ENCODE data around the gene C4orf50.
"Not testable (repeated sequence)": the region's sequence is repeated elsewhere in the genome, so short reads cannot be mapped to it uniquely, and the experiment has no call there.

C4orf50 gene

DNA sequence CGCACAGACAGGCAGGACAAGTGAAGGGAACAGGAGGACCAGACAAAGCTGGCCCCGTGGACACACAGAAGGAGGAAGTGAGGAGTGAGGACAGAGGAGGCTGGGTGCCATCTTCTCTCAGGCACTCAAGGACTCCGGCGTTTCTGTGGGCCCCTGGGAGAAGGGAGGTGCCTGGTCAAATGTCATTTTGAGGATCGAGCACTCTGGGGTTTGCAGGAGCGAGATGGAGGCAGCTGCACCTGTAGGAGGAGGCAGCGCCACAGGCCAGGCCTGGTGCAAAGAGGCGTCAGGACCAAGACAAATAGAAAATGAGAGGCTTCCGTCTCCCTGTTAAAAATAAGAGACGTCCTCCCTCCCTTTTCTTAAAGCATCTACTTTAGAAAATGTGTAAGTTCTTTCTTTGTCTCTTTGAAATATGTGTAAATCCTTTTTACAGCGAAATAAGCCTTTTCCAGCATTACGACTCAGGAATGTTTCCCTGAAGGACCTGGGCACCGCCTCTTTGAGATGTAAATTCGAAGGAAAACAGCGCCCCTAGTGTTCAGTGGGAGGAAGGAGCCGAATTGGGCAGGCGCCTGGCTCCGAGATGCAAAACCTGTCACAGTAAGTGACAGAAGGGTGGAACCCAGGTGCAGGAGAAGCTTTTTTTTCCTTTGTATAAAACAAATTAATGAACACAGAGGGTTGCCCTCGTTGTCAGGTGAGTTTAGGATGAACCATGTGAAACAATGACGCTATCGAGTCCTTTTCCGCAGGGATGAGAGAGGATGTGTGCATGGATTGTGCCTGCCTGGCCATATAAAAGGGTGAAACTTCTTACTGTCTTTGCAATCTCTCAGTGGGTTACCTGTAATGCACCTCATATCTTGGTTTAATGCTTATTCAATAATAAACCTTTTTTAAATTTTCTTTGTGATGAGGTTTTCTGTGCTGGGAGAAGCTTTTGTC is 1.4 kb upstream of the C4orf50 start:
- in situ Hi-C loops (cut with MboI; ENCODE audit: low sequenced_read_pairs), result no loop called here

DNA sequence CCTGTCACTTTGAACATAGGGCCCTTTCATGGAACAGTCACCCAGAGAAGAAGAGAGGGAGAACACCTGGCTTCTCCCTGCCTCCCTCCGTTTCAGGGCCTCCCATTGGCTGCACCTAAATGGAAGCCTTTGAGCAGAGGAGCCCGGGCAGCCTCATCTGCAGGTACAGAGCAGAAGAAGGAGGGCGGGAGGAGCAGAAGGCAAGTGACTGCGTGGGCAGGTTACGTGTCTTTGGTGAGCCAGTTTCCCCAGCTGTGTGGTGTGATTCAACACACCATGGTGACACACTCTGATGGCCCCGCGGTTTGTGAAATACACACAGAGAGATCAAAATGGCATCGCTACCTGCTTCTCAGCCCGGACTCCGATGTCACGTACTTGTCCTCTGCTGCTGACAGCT is 431 bp downstream of the C4orf50 start:
- in situ Hi-C loops (cut with MboI; ENCODE audit: low sequenced_read_pairs), result no loop called here

DNA sequence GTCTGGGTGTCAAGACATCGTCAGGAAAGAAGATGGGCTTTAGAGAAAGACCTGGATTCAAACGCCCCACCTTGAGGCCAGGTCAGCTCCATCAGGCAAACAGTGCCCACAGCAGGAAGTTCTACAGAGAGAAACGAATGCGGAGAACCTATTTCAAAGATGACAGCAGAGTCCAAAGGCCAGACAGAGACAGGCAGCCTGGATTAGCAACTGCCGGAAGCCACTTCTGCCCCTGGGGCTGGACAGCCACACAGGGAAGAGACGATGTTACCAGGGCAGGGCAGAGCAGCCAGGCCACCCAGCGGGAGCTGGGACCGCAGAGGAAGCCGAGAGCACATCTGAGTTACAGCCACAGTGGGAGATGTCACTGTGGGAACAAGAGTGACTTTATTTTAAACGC is 1.2 kb downstream of the C4orf50 start:
- in situ Hi-C loops (cut with MboI; ENCODE audit: low sequenced_read_pairs), result no loop called here

DNA sequence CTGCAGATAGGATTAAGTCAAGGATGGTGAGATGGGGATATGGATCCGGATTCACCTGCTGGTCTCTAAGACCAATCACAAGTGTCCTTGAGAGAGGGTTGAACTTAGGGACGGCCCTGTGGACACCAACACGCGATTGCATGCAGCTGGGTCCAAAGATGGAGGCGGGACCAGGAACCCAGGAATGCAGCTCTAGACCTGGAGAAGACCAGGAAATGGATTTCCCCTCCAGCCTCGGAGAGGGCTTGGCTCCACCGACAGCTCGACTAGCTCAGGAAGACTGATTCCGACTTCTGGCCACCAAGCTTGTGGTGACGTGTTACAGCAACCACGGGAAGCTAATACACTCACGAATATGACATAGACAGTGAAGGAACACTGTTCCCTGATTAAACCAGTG is 4.7 kb downstream of the C4orf50 start:
- in situ Hi-C loops (cut with MboI; ENCODE audit: low sequenced_read_pairs), result no loop called here

DNA sequence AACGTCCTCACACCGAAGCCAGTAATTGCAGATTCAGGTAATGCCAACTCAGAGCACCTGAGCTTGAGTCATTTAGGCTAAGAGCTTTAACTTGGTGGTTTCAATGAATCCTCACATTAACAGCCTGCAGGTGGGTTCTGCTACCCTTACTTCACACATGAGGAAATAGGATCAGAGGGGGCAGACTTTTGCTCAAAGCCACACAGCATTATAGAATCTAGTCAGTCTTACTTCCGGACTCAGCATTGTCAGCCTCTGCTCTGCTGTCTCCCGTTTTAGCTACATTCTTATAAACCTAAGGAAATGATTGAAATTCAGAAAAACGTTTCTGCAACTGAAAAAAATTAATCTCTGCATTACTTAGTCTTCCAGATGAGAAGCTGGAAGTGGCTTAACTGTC is 6.0 kb downstream of the C4orf50 start:
- in situ Hi-C loops (cut with MboI; ENCODE audit: low sequenced_read_pairs), result no loop called here

DNA sequence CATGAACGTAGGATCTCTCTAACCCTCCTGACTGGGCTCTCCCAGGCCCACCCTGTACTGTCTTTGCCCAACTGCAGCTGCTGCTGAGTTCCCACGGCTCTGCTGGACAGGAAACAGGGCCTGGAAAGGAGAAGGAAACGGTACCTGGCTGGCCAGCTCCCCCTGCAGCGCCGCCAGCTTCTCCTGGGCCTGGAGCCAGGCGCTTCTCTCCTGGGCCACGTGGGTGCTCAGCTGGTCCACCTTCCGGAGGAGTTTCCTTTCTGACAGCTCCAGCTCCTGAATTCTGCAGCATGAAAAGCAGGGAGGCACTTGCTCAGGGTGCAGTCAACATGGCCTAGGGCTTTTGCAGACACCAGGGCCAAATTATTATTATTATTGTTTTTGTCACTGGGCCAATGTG is 6.5 kb downstream of the C4orf50 start:
- in situ Hi-C loops (cut with MboI; ENCODE audit: low sequenced_read_pairs), result no loop called here

DNA sequence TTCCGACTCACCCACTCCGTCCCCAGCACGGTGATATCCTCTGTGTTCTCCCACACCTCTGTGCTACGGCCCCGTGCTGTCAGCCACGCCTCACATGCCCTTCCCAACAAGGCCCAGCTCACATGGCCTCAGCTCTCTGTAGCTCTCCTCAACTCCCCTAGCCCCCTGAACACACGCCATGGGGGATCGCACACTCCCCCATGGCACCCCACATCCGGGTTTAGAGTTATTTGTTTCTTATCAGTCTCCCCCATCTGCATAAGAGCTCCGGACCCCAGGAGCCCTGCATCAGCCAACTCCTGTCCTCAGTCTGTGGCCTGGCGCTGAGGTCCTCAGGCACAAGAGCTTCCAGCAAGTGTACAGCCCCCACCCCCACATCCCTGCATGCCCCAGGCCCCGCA is 7.0 kb downstream of the C4orf50 start:
- in situ Hi-C loops (cut with MboI; ENCODE audit: low sequenced_read_pairs), result no loop called here

DNA sequence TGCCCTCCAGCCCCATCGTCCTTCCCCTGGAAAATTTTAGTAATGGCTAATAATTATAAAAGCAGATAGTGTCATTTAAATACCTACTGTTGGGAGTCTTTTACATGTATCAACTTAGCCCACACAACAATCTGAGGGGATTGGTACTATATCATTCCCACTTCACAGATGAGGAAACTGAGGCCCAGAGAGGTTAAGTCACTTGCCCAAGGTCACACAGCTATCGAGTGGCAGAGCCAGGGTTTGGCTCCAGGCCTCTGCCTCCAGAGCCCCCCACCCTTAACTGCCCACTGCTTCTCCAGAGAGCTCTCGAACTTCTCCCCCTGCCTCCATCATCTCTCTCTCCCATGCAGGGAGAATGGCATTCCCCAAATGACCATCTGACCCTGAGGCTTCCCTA is 7.4 kb downstream of the C4orf50 start:
- in situ Hi-C loops (cut with MboI; ENCODE audit: low sequenced_read_pairs), result no loop called here

DNA sequence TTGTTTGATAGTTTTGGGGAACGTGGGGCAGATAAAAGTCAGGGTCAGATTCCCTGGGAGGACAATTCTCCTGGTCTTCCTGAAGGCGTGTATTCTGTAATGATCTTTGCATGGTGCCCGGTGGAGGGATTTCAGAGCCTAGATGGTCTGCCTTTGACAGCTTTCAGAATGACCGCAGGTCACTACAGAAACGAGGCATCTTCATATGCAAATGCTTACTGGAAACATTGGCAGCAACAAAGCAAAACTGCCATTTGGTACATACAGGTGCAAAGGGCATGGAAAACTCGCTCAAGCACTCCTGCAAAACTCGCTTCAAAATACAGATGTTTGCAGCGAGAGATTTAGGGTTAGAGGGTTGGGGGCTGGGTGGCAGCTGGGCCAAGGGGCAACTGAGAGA is 8.8 kb downstream of the C4orf50 start:
- in situ Hi-C loops (cut with MboI; ENCODE audit: low sequenced_read_pairs), result no loop called here

DNA sequence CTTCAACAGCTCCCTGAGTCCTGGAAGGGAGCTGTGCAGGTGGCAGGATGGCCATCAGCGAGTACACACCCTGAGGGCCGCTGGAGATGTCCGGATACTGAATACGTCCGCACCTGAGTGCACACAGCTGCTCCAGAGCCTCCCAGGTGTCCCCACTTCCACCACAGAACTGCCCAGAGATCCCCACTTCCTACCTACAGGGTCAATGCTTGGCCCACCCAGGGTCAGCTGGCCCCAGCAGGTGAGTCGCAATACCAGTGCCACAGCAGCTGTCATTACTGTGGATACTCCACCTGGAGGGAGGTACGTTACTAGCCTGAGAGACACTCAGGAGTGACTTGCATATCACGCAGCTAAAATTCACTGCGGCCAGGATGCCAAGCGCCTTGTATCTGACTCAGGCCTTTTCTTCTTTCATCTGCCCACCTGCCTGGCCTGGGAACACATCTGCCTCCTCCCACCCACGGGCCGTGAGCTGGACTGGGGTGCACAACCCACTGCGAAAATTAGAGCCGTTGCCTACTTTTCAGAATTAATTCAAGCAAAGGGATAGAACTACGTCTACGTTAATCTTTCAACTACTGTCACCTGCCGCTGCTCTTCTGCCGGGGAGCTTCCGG is 9.4 kb downstream of the C4orf50 start:
- in situ Hi-C loops (cut with MboI; ENCODE audit: low sequenced_read_pairs), result no loop called here

DNA sequence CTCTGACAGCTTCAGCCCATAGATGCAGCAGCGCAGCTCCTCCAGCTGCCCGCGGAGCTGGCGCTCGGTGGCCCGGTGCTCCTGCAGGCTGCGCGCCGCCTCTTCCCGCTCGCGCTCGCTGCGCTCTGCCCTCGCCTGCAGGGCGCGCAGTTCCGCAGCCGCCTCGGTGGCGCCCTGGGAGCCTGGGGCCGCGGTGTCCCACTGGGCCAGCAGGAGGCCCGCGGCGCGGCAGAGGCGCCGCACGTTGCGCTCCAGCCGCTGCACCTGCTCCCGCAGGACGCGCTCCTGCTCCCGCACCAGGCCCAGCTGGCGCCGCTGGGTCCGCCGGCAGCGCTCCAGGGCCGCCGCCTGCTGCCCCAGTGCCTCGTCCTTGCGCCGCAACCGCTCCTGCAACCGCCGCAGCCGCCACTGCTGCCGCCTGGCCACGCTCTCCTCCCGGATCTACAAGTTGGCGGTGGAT is 10.1 kb downstream of the C4orf50 start:
- in situ Hi-C loops (cut with MboI; ENCODE audit: low sequenced_read_pairs), result no loop called here

DNA sequence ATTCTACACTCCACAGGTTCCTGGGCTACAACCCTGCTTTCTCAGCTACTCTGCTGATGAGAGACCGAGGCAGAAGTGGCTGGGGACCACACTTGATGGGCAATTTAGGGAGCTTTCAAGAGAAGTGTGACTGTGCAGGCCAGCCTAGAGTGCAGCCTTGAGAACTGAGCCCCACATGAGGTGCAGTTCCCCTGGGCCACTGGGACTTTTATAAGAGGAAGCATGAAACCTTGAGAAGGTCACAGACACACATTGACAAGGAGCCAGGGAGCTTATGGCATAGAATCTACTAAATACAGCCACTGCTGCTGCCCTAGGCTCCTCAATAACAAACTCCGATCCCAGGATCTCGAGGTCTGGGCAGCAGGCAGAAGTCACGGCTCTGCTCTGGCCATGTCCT is 13.1 kb downstream of the C4orf50 start:
- in situ Hi-C loops (cut with MboI; ENCODE audit: low sequenced_read_pairs), result no loop called here

DNA sequence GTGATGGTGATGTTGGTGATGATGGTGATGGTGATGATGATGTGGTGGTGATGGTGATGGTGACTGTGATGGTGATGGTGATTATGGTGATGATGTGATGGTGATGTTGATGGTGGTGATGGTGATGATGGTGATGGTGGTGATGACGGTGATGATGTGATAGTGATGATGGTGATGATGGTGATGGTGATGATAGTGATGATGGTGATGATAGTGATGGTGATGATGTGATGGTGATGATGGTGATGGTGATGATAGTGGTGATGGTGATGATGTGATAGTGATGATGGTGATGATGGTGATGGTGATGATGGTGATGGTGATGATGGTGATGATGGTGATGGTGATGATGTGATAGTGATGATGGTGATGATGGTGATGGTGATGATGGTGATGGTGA is 14.7 kb downstream of the C4orf50 start:
- in situ Hi-C loops (cut with MboI; ENCODE audit: low sequenced_read_pairs), result not testable (repeated sequence)

DNA sequence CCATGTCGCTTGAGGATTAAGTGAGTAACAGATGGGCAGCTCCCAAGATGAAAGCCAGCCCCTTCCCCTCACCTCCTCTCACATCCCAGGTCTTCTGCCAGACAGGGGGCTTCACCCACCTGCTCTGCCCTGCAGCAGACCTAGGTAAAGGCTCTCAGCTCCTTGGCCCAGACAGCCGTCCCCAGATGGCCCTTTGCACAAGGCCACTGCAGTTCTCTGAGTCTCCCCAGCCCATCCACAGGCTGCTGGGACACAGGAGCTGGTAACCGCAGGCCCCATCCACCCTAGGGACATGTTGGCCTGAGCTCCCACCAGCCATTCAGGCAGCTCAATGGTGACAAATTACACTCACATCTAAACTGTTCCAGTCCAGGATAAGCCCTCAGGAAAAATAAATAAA is 15.3 kb downstream of the C4orf50 start:
- in situ Hi-C loops (cut with MboI; ENCODE audit: low sequenced_read_pairs), result no loop called here

DNA sequence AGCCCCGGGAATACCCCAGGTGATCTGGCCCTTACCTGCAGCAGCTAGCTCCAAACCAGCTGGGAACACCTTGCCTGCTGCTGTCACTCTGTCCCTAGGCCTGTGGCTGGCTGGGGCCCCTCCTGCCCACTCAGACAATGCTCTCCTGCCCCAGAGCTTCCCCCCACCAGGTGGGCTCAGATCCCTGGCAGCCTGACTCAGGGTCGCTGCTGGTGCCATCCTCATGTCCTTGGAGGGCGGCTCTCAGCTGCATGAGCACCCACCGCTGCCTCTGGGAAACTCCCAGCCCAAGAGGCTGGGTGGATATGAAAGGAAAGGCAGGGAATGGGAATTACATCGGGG is 15.8 kb downstream of the C4orf50 start:
- in situ Hi-C loops (cut with MboI; ENCODE audit: low sequenced_read_pairs), result no loop called here

DNA sequence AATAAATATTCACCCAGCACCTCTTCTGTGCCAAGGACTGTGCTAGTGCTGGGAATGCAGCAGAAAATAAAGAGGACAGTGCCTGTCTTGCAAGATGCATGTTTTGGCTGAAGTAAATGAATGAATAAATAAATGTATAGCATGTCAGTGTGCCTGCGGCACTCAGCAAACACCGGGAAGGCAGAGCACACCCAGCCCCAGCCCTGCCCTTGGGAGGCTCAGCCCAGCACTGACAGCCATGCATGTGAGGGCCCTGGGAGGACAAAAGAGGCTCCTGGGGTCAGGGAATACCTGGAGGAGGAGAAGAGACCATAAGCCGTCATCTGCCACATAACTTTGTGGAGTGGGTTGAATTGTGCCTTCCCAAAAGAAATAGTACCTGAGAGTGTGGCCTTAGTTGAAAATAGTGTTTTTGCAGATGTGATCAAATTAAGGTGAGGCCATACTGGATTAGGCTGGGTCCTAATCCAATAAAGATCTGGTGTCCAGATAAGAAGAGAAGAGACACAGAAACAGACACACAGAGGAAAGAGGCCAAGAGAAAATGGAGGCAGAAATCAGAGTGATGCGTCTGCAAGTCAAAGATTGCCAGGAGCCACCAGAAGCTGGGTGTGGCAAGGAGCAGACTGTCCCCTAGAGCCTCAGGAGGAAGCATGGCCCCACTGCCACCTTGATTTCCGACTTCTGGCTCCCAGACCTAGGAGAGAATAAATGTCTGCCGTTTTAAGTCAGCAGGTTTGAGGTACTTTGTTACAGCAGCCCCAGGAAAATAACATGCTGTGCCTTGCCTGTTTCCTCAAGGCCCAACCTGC is 16.3 kb downstream of the C4orf50 start:
- in situ Hi-C loops (cut with MboI; ENCODE audit: low sequenced_read_pairs), result no loop called here

DNA sequence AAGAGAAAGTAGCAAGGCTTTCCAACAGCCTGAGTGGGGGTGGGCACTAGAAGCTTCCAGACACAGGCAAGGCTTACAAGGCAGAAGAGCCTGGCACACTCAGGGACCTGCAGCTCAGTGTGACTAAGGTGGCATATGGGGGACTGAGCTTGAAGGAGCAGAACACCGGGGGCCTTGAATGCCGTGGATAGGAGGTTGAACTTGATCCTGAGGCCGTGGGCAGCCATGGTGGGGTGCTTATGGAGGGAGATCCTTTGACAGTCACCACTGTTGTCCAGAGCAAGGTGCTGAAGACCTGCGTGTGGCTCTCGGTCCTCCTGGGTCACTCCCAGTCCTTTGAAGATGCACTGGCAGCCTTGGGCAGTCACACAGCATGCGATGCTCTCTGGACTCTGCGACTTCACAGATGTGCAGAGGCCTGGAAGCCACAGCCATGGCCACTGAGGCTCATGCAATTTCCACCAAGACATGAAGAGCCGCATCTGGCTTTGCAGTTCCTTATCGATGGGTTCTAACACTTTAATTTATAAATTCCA is 18.3 kb downstream of the C4orf50 start:
- in situ Hi-C loops (cut with MboI; ENCODE audit: low sequenced_read_pairs), result no loop called here

DNA sequence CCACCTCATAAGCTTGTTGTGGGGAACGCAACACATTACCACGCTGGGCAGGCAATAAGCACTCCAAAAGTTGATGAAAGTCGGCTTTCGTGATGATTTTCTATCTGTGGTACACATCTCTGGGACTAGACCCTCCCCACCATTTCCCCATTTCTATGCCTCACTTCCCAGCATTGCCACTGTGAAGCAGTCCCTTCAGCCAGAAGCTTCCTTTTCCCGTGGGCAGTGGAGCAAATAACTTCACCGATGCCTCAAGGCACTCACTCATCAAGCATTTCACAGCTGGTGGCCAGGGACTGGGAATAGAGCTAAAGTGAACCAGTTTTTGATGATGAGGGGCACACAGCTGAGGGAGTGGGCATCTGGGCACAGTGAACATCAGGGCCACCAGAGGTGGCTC is 18.9 kb downstream of the C4orf50 start:
- in situ Hi-C loops (cut with MboI; ENCODE audit: low sequenced_read_pairs), result no loop called here

DNA sequence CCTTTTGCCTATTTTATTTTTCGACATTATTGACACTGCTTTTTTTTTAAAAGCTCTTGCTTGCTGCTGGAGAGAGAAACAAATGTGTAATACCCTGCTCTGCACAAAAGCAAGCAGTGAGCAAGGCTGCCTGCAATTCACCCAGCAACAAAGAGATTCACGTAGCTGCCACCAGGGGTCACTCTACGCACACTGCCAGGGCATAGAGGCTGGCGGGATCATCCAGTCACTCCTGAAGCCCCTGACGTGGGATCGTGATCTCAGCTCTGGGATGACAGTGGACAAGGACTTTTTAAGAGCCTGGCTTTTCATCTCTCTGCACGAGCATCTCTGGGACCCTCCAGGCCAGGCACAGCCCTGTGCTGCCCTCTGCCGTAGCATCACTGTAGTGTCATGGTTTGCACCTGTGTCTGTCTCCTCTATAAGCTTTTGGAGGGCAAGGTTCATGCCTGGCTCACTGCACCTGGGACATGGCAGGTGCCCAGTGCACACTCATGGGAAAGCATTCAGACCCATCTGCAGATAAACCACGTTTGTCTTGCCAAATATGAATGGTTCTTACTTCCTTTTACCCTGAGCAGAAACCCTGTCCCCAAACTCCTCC is 19.8 kb downstream of the C4orf50 start:
- in situ Hi-C loops (cut with MboI; ENCODE audit: low sequenced_read_pairs), result no loop called here

DNA sequence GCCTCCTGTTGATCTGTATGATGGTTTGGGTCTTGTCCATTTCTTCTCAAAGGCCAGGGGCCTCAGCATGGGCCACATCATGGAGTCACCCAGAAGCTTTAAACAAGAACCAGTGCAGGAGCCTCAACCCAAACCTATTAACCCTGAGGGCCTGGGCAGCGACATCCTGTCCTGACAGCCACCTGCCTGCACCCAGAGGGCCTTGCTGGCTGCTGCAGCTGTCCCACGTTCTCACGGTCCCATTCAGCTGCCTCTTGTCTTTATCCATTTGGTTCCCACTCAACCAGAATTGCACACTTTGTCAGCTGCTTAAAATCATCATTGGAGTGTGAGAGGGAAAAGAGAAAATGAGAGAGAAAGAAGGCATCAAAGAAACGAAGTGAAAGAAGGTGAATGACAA is 21.6 kb downstream of the C4orf50 start:
- in situ Hi-C loops (cut with MboI; ENCODE audit: low sequenced_read_pairs), result no loop called here

Measured in HL-60/S4 (cell line).